ENCODE results near the gene HBEGF. TPM values are rescaled to one million over a fixed set of nuclear protein-coding genes. Genes with fewer than 3 reads are reported as not detected.

The HBEGF gene, protein sequence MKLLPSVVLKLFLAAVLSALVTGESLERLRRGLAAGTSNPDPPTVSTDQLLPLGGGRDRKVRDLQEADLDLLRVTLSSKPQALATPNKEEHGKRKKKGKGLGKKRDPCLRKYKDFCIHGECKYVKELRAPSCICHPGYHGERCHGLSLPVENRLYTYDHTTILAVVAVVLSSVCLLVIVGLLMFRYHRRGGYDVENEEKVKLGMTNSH
- total RNA-seq, result 0.70 TPM

DNA sequence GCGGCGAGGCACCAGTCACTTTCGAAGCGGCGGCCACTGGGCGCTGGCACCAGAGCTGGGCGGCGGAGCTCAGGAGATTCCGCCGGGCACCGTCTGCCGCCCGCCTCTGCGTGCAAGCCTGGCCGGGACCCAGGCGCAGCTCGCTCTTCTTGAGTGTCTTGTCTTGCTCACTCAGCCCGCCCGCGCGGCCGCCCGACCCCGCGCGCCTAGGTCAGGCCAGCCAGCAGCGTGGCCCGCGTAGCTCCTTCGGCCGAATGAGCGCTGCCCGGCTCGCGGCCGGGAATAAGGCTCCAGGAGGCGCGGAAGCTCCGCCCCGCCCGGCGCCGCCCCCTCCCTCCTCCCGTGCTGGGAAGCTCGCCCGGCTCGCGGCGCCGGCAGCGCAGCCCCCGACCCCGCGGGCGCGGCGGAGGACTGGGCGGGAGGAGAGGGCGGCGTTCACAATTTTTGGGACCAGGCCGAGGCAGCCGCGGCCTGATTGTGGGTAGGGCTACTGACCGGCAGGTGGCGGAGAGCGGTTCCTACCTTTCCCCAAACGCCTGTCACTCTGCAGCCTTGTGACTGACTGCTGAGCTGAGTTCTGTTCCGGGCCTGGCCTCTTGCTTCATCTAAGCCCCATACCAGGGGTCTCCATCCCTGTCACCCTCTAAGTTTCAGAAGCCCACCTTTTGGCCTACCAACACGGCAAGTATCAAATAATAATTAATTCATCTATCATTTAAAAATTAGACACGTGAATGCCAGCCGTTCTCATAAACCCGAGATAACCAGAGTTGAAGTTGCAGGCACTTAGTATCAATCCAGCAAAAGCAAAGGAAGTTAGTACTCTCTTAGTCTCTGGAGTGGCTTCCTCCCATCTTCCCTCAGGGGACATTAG, at the start of gene HBEGF:
TSS of gene HBEGF (minus strand) at position 256 of the 874 bp plus-strand sequence. CDS start 275 bp downstream, outside the sequence.
- ATAC-seq, result peak; percentile 91
- peak; percentile 92 for DNase-seq (ENCODE audit: low spot score)

DNA sequence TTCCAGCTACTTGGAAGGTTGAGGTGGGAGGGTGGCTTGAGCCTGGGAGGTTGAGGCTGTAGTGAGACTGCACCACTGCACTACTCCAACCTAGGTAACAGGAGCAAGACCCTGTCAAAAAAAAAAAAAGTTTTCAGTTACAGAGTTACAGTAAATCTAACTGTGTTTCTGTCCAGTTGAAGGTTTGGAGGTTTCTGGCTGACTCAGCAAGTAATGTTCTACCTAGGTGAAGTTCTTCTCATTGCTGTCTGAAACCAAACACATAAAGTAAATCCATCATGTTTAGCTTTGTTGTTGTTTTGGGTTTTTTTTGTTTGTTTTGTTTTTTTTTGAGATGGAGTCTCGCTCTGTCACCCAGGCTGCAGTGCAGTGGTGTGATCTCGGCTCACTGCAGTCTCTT, 47.3 kb upstream of the HBEGF start:
- DNase-seq (ENCODE audit: low spot score) (no peak), ATAC-seq (no peak)

DNA sequence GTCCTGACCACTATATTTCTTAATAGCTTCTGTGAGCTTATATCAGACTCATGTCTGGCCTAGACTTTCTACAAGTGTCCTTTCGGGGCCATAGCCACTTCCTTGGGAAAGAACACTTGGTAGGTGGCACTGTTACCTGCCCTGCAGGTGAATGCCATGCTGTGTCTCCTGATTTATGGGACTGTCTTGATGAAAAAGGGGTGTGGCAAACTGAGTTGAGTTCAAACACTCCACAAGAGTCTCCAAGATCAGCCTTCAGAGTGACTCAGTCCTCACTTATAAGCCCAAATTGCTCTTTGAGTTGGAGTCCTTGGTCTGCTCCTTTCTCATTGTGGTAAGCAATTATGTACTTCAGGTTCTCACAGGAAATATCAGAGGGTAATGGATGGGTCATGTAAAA, 45.3 kb upstream of the HBEGF start:
- DNase-seq (ENCODE audit: low spot score) (no peak), ATAC-seq (no peak)

DNA sequence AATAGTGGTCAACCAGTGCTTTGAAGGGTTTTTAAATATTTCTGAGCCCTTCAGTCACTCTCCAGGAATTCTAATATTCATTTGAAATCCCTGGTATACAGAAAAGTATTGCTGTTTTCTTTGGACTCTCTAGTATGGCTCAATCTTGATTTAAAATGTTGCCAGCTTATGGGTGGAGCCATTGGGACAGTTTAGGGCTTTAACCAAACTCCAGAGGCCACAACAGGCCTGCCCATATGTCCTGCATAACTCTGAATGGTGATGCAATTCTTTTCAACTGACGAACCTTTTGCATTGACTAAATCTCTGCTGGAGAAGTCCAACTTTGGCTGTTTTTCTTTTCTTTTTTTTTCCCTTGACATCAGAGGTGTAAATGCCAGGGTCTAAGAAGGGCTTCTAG, 44.9 kb upstream of the HBEGF start:
- no peak for DNase-seq (ENCODE audit: low spot score)
- peak; percentile 97 for ATAC-seq

DNA sequence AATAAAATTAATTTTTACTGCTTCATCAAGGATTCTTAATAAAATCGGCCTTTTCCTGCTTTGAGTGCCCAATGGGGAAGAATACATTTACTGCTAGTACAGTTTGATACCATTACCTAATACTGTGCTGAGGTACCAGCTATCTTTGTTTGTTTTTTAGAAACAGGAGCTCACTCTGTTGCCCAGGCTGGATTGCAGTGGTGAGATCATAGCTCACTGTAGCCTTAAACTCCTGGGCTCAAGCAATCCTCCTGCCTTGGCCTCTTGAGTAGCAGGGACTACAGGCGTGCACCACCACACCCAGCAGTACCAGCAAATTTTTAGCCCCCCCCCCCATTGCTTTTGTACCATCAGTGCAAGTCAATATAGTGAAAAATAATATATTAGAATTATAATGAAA, 41.6 kb upstream of the HBEGF start:
- no peak for DNase-seq (ENCODE audit: low spot score)
- ATAC-seq, result peak; percentile 50

DNA sequence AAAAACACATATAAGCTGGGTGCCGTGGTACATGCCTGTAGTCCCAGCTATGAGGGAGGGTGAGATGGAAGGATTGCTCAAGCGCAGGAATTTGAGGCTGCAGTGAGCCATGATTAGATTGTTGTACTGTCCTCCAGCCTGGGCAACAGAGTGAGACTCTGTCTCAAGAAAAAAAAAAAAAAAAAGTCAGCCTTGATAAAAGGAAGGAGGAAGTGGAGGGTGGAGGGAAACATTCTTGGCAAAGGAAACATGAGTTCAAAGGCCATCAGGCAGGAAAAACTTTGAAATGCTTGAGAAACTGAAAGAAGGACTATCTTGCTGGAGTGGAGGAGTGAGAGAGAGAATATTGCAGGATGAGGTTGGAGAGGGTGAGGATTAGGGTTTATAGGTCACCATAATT, 36.9 kb upstream of the HBEGF start:
- DNase-seq (ENCODE audit: low spot score), result no peak

DNA sequence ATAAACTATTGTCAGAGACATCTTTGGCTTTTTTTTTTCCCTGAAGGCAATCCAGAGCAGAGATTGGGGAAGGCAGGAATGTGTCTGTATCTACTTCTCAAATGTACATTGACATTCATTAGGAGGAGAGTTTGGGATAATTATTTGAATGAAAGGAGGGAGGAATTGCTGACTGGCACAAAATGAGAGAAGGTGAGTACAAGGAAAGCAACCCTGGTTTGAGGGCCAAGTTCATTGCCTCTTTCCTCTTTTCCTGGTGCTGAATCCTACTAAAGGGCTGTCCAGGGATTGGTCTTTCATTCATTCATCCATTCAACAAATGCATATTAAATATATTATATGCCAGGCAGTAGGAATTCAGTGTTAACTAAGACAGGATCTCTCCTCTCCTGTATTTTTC, 36.5 kb upstream of the HBEGF start:
- no peak for ATAC-seq
- DNase-seq (ENCODE audit: low spot score), result no peak

More for the DNA sequence above, 36.9 kb upstream of the HBEGF start:
- ATAC-seq, result no peak

DNA sequence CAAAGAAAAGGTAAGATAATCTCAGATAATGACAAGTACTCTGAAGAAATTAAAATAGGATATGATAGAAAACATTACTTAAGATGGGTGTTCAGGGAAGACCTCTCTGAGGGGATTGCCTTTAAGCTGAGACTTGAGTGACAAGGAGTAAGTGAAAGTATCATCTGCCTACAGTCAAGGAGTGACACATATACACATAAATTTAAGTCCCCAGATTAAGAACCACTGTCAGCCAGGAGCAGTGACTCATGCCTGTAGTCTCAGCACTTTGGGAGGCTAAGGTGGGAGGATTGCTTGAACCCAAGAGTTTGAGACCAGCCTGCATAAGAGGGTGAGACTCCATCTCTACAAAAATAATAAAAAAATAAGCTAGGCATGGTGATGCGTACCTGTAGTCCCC, 35.6 kb upstream of the HBEGF start:
- ATAC-seq (no peak), DNase-seq (ENCODE audit: low spot score) (no peak)

DNA sequence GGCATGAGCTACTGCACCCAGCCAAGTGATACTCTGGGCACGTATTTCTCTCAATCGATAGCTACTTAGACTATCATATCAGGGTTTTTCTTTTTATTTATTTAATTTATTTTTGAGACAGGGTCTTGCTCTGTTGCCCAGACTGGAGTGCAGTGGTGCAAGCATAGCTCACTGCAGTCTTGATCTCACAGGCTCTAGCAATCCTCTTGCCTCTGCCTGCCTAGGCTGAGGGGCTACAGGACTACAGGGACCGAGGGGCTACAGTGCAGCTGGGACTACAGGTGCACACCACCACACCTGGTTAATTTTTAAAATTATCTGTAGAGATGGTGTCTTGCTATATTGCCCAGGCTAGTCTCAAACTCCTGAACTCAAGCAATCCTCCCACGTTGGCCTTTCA, 34.9 kb upstream of the HBEGF start:
- ATAC-seq (no peak), DNase-seq (ENCODE audit: low spot score) (no peak)

DNA sequence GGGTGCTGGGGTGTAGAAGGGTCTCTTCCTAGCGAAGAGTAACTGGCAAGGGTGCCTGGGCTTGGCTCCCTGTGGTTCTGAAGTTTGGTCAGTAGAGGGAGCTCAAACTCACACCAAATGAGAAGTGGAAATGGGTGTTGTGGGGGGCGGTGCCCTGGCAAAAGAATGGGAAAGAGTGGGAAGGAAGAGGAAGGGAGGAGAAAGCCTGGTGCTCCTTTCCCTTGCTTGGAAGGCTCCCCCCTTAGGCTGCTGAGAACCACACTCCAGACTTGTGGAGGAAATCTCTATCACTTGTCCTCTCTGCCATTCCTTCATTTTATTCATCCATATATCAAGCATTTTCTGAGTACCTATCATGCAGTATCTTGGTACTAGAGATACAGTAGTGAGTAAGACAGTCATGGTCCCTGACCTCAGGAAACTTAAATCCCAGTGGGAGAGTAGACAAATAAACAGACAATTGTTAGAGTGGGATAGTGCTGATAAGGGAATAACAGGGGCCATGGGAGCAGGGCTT, 26.6 kb upstream of the HBEGF start:
- ATAC-seq, result peak; percentile 90
- DNase-seq (ENCODE audit: low spot score), result peak; percentile 62

DNA sequence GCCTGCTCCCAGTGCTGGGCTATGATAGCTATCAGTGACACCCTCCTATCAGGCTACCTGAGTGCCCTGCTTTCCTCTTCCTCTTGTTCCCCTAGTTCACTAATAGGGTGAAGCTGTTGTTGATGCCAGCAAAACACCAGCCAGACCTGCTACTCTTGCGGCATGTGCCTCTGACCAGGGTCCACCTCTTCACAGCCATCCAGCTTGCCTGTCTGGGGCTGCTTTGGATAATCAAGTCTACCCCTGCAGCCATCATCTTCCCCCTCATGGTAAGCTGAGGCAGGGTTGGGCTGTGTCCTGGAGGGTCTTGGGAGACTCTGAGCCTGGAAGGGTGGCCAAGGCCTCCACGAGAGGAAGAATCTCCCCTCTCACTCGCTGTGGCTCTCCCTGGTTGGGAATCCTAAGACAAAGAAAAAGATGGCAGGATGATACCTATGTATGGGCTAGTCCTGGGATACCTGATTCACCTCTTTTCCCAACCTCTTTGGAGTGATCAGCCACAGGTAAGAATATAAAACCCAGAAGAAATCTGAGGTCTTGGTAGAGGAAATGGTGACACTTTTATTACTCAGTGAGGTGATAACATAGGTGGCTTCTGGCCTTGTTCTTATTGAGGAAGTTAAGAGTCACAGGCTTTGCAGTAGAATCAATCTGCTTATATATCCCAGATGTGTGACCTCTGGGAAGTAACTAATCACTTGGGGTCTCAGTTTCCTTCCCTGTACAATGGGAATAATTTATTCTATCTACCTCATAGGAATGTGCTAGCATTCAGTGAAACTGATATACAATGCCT, 25.2 kb upstream of the HBEGF start:
- DNase-seq (ENCODE audit: low spot score) (no peak), ATAC-seq (no peak)

DNA sequence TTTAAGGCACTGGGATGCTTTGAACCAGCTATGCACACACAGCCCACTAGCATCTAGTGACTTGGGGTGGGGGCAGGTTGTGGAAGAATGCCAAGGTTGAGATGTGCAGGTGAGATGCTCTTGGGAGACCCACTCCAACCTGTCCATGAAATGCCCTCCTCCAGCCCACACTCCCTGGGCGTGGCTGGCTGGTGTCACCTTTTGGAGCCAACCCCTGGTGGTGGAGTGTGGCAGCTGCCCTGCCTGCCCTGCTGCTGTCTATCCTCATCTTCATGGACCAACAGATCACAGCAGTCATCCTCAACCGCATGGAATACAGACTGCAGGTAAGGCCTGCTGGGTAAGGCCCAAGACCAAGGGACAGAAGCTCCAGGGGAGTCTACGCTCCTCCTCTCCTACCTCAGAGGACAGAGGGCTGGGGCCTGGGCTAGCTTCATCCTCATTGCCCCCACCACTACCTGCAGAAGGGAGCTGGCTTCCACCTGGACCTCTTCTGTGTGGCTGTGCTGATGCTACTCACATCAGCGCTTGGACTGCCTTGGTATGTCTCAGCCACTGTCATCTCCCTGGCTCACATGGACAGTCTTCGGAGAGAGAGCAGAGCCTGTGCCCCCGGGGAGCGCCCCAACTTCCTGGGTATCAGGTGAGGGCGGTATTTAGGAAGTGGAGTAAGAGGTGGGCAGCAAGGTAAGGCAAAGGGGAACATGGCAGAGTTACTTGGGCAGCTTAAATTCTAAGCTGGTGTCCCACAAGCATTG, 21.0 kb upstream of the HBEGF start:
- DNase-seq (ENCODE audit: low spot score), result no peak
- ATAC-seq, result no peak

DNA sequence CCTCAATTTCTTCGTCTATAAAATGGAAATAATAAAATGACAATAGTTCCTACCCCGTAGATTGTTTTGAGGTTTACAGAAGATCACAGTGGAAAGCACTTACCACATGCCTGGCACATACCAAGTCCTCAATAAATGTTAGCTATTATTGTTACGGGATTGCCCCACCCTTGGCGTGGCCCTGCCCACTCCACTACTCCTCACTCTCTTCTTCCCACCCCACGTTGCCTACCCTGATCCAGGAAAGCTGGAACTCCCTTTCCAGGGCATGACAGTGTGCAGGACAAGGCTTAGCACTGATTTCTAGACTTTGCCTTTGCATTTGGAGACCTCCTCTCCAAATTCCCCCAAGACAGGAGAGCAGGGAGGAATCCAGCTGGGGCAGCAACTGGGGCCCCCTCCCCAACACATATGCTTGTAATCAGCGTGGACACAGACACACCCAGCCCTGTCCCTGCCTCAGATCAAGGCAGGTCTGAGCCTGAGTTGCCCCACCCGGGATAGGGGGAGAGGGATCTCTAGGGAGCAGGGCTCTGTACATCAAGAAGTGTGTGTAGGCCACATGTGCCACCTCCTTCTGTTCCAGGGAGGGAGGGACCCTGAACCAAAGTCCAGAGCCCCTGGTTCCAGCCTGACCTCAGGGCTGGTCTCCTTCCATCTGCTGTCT, 20.3 kb upstream of the HBEGF start:
- DNase-seq (ENCODE audit: low spot score) (no peak), ATAC-seq (no peak)

DNA sequence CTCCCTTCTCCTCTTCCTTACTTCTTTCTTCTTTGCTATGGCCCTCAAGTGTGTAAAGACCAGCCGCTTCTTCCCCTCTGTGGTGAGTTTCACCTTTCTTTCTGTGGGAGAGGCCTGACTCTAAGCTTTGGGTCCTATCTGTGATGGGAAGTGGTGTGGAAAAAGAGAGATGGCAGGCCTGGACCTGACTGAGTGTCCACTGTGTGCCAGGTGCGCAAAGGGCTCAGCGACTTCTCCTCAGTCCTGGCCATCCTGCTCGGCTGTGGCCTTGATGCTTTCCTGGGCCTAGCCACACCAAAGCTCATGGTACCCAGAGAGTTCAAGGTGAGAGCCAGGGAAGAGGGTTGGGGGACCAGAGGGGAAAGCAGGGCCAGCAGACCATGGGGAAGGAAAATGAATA, 19.5 kb upstream of the HBEGF start:
- DNase-seq (ENCODE audit: low spot score) (no peak), ATAC-seq (no peak)

DNA sequence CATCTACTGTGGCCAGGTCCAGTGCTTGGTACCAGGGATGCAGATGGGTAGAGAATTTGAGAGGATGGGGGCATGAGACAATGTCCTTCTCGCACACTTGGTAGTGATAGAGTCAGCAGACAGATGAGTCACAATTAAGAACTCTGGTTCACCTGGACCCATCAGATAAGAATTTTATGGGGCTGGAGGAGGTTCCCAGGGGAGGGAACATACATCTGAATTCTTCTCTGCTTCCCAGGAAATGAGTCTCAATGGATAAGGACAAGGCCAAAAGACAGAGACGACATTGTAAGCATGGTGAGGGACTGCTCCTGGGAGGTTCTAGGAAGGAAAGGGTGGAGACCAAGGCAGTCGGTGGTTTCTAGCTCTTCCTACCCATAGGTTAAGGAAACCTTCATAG, 18.9 kb upstream of the HBEGF start:
- DNase-seq (ENCODE audit: low spot score) (no peak), ATAC-seq (no peak)

DNA sequence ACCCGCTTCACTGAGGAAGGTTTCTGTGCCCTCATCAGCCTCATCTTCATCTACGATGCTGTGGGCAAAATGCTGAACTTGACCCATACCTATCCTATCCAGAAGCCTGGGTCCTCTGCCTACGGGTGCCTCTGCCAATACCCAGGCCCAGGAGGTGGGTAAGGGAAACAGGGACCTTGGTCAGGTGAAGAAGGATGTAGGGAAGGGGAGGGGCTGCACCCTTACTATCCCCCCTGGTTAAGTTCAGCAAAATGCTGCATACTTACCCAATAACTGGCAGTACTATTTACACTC, 18.0 kb upstream of the HBEGF start:
- DNase-seq (ENCODE audit: low spot score) (no peak), ATAC-seq (no peak)

DNA sequence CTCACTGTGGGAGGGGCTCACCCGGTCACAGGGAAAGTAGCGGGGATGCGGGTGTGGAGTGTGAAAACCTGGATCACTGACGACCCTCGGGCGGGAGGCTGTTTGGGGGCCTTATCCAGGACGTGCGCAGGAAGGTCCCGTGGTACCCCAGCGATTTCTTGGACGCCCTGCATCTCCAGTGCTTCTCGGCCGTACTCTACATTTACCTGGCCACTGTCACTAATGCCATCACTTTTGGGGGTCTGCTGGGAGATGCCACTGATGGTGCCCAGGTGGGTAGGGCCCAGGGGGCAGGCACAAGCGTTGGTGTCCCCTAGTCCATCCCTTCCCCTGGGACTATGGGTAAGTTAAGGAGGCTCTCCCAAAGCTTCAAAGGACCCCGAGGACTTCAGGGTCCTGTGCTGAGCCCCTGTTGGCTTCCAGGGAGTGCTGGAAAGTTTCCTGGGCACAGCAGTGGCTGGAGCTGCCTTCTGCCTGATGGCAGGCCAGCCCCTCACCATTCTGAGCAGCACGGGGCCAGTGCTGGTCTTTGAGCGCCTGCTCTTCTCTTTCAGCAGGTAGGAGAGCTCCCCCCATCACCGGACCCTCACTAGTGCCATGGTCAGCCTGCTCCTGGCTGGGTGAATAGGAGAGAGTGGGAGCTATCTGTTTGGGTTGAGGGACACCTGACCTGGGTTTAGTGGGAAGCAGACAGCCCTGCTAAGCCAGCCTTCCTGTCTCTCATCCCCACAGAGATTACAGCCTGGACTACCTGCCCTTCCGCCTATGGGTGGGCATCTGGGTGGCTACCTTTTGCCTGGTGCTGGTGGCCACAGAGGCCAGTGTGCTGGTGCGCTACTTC, 17.4 kb upstream of the HBEGF start:
- ATAC-seq (no peak), DNase-seq (ENCODE audit: low spot score) (no peak)

DNA sequence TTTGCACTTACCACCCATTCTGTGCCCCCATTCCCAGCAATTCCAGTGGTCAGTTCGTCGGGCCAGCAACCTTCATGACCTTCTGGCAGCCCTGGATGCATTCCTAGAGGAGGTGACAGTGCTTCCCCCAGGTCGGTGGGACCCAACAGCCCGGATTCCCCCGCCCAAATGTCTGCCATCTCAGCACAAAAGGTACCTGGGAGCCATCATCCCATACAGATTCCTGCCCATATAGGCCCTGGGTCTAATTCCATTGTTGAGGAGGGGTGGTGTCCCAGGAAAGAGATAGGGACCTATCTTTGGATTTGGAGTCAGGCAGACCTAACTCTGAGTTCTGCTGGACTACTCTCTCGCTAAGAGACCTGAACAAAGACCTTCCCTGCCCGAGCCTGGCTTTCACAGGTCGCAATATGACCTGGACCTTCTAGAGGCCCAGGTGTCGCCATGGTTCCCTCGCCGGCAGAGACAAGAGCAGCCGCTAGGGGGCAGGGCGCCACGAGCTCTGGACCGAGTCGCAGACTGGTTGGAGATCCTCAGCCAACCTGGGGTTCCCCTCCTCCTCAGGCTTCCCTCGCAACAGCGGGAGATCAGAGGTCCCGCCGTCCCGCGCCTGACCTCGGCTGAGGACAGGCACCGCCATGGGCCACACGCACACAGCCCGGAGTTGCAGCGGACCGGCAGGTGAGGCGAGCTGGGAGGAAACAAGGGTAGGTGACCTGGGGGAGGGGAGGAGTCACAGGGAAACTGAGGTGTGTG, 16.6 kb upstream of the HBEGF start:
- DNase-seq (ENCODE audit: low spot score) (peak; percentile 87), ATAC-seq (peak; percentile 94)

DNA sequence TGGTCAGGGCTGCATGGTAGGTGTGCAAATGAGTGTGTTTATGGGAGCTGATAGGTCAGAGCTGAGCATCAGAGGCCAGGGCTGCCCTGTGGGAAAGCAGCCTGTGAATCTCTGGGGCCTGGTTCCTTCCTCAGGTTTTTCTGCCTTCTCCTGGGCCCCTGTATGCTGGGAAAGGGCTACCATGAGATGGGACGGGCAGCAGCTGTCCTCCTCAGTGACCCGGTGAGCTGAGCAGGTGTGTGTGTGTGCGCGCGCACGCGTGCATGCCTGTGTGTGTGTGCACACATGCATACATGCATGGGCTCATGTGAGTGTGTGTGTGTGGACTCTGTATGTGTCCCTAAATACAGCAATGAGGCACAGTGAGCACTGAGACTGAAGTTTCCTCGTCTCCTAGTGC, 15.9 kb upstream of the HBEGF start:
- DNase-seq (ENCODE audit: low spot score), result no peak
- ATAC-seq, result no peak
